Mammary epithelial cell (primary cell): ENCODE data around the gene HS3ST4.

Experiments
- CTCF ChIP-seq, 2 donors: IDR thresholded peaks in 1 of 2; conservative IDR thresholded peaks in 1 of 2; 2 replicates each; pipeline ENCODE4 v1.5.1; 2011 to 2012; ENCODE audit warnings: inconsistent platforms in 2 of 2, low read length in 2 of 2, mild to moderate bottlenecking in 2 of 2, control low read depth in 1 of 2, low read depth in 1 of 2; ENCODE audit not compliant: insufficient read depth in 1 of 2; ENCODE audit errors: extremely low read depth in 1 of 2
- EZH2 ChIP-seq: IDR thresholded peaks from 2 replicates; pipeline ENCODE4 v1.6.1; 2012; ENCODE audit warnings: low read length, inconsistent platforms, borderline replicate concordance

- no peak for TF ChIP-seq CTCF (conservative IDR thresholded peaks at IDR 0.05 in 1 of 2, IDR thresholded peaks at IDR 0.05 in 1 of 2; ENCODE audit: extremely low read depth in 1 of 2, insufficient read depth in 1 of 2, low read depth in 1 of 2, low read length in 2 of 2)
- no peak for TF ChIP-seq EZH2
These were observed 448.1 kb downstream of the HS3ST4 start for GRCh38 chr16:26139884-26140283.
